CD4-positive, alpha-beta T cell treated with Interleukin-15 for 4 hours (primary cell): ENCODE results near the gene SYP.
"Not testable (repeated sequence)": the region's sequence is repeated elsewhere in the genome, so short reads cannot be mapped to it uniquely, and the experiment has no call there.

Experiments used
- DNase-seq: peaks from one replicate; pipeline ENCODE4 v3.0.0-alpha.2; 2020; ENCODE audit warnings: low spot score

Gene SYP

GRCh38 chrX:49166914-49167739, 32.9 kb downstream of the SYP start:
- DNase-seq: peak; percentile 66

GRCh38 chrX:49165901-49166881, 33.8 kb downstream of the SYP start:
- peak; percentile 83 for DNase-seq

- no peak for DNase-seq
Measured at GRCh38 chrX:49164589-49165360, 35.2 kb downstream of the SYP start.

- DNase-seq: peak; percentile 83
Measured at GRCh38 chrX:49163555-49164419, 36.2 kb downstream of the SYP start.

GRCh38 chrX:49162620-49163019, 37.4 kb downstream of the SYP start, which contains the start of gene MAGIX:
Gene MAGIX, plus strand, starts transcription at chrX:49162758. Its CDS starts 132 bp downstream, at chrX:49162890.
- DNase-seq: no peak

- DNase-seq: no peak
Measured at GRCh38 chrX:49161632-49162031, 38.4 kb downstream of the SYP start.

GRCh38 chrX:49160908-49161307, 39.1 kb downstream of the SYP start:
- DNase-seq: no peak

GRCh38 chrX:49157194-49157593, 42.8 kb downstream of the SYP start:
- DNase-seq: no peak

- peak; percentile 87 for DNase-seq
Measured at GRCh38 chrX:49155900-49156837, 43.8 kb downstream of the SYP start.

GRCh38 chrX:49155243-49155899, 44.6 kb downstream of the SYP start:
- peak; percentile 38 for DNase-seq

- no peak for DNase-seq
Measured at GRCh38 chrX:49153467-49153866, 46.5 kb downstream of the SYP start.

- not testable (repeated sequence) for DNase-seq
Measured at GRCh38 chrX:49149291-49149690, 50.7 kb downstream of the SYP start.

- not testable (repeated sequence) for DNase-seq
Measured at GRCh38 chrX:49148390-49149100, 51.4 kb downstream of the SYP start.

GRCh38 chrX:49147936-49148335, 52.1 kb downstream of the SYP start:
- no peak for DNase-seq

GRCh38 chrX:49147282-49147681, 52.7 kb downstream of the SYP start:
- DNase-seq: no peak

- DNase-seq: not testable (repeated sequence)
Measured at GRCh38 chrX:49143154-49143553, 56.8 kb downstream of the SYP start.

- not testable (repeated sequence) for DNase-seq
Measured at GRCh38 chrX:49142264-49142663, 57.7 kb downstream of the SYP start.

- no peak for DNase-seq
Measured at GRCh38 chrX:49139713-49140112, 60.3 kb downstream of the SYP start.
